IPS-18a (cell line): ENCODE results near the gene RPRD1B.

Source experiments
- H3K27ac ChIP-seq: one replicate; pipeline ENCODE4 v1.5.1; 2013; ENCODE audit warnings: low read length
- H3K27me3 ChIP-seq: one replicate; pipeline ENCODE4 v1.6.1; 2013; ENCODE audit warnings: mild to moderate bottlenecking, low read length; ENCODE audit not compliant: control insufficient read depth, insufficient read depth
- H3K36me3 ChIP-seq: one replicate; pipeline ENCODE4 v1.6.1; 2013; ENCODE audit warnings: low read depth, low read length; ENCODE audit not compliant: control insufficient read depth
- H3K4me1 ChIP-seq: one replicate; pipeline ENCODE4 v1.6.1; 2013; ENCODE audit warnings: low read depth, low read length; ENCODE audit not compliant: control insufficient read depth
- H3K4me3 ChIP-seq: one replicate; pipeline ENCODE4 v1.5.1; 2013; ENCODE audit warnings: low read length
- H3K9ac ChIP-seq: one replicate; pipeline ENCODE4 v1.6.1; 2013; ENCODE audit warnings: mild to moderate bottlenecking, low read length, moderate library complexity
- H3K9me3 ChIP-seq: one replicate; pipeline ENCODE4 v1.6.1; 2013; ENCODE audit warnings: low read depth, low read length; ENCODE audit not compliant: control insufficient read depth

RPRD1B gene

GRCh38 chr20:38049800-38050199, 16.3 kb downstream of the RPRD1B start:
- Histone ChIP-seq H3K4me1 (peaks cover 9% of the 10 kb centered on the region), H3K27me3 (no peaks in the 10 kb centered on the region), H3K4me3 (no peak overlapping the region), H3K27ac (no peak overlapping the region), H3K9ac (no peak overlapping the region), H3K36me3 (peaks cover 18% of the 10 kb centered on the region), H3K9me3 (no peaks in the 10 kb centered on the region)

- H3K9me3 ChIP-seq, result no peaks in the 10 kb centered on the region
- H3K27me3 ChIP-seq, result no peaks in the 10 kb centered on the region
- peaks cover 9% of the 10 kb centered on the region for H3K4me1 ChIP-seq
- no peak overlapping the region for H3K4me3 ChIP-seq
- H3K9ac ChIP-seq, result no peak overlapping the region
- H3K27ac ChIP-seq, result no peak overlapping the region
- peaks cover 18% of the 10 kb centered on the region for H3K36me3 ChIP-seq
Observed at GRCh38 chr20:38050686-38051085, 17.1 kb downstream of the RPRD1B start.

GRCh38 chr20:38052870-38053269, 19.3 kb downstream of the RPRD1B start:
- Histone ChIP-seq H3K4me3 (no peak overlapping the region), H3K9me3 (no peaks in the 10 kb centered on the region), H3K27ac (no peak overlapping the region), H3K27me3 (no peaks in the 10 kb centered on the region), H3K36me3 (peaks cover 22% of the 10 kb centered on the region), H3K4me1 (no peaks in the 10 kb centered on the region), H3K9ac (no peak overlapping the region)

DNA sequence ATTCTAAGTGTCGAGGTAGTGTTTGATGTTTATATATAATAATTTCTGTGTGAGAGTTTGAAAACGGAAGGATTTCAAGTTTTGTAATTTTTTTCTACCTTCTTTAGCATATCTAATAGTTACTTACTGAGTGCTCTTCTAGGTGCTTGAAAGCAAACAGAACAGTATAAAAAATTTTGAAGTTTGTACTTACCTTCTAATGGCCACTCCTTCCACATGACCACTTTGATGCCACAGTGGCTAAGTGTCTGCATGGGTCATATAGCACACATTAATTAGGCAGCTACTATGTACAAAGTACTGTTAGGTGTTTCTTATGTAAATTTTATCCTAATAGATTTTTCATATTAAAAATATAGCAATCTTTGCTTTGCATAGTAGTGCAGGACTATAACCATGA, 21.1 kb downstream of the RPRD1B start:
- H3K9ac ChIP-seq, result no peak overlapping the region
- no peaks in the 10 kb centered on the region for H3K27me3 ChIP-seq
- peaks cover 29% of the 10 kb centered on the region for H3K36me3 ChIP-seq
- no peaks in the 10 kb centered on the region for H3K4me1 ChIP-seq
- no peak overlapping the region for H3K4me3 ChIP-seq
- no peaks in the 10 kb centered on the region for H3K9me3 ChIP-seq
- H3K27ac ChIP-seq, result no peak overlapping the region

- peaks cover 30% of the 10 kb centered on the region for H3K36me3 ChIP-seq
- H3K4me1 ChIP-seq, result no peaks in the 10 kb centered on the region
- H3K9ac ChIP-seq, result no peak overlapping the region
- no peak overlapping the region for H3K27ac ChIP-seq
- no peaks in the 10 kb centered on the region for H3K9me3 ChIP-seq
- H3K4me3 ChIP-seq, result no peak overlapping the region
- no peaks in the 10 kb centered on the region for H3K27me3 ChIP-seq
Observed at GRCh38 chr20:38055294-38055693, 21.7 kb downstream of the RPRD1B start.

DNA sequence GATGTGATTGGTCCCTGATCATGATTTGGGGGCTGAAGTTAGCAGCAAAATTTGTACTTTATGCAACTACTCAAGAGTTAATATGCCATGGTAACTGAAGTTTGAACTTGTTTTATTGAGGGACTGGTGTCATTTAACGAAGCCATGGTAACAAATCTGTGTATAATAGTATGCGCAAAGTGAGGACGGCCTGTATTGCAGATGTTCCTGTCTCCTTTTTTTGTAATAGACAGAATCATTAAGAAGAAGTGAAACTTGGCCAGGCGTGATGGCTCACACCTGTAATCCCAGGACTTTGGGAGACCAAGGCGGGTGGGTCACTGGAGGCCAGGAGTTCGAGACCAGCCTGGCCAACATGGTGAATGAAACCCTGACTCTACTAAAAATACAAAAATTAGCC, 22.3 kb downstream of the RPRD1B start:
- no peaks in the 10 kb centered on the region for H3K9me3 ChIP-seq
- H3K4me3 ChIP-seq, result no peak overlapping the region
- no peak overlapping the region for H3K27ac ChIP-seq
- no peaks in the 10 kb centered on the region for H3K27me3 ChIP-seq
- no peaks in the 10 kb centered on the region for H3K4me1 ChIP-seq
- H3K36me3 ChIP-seq, result peaks cover 32% of the 10 kb centered on the region
- no peak overlapping the region for H3K9ac ChIP-seq

DNA sequence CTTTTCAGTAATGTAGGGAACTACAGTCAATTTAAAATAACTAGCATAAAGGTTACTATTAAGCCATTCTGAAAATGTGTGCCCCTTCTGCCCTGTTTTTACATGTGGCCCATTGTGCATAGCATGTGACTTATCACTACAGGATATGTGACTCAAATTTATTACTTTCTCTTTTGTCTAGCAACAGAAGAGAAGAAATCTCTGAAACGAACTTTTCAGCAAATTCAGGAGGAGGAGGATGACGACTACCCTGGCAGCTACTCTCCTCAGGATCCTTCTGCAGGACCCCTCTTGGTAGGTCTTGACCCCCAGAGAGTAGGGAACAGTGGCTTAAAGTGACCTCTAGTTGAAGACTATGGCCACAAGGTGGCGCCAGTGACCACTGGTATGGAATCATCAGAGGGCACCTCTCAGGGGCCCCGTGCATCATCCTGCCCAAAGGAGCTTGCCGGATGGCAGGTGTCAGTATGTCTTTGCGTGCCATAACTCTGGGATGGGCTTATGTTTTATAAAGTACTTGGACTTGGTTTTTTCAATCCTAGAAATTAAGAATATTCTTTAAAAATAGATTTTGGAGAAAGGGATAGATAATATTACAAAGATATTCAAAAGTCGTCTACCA, 23.9 kb downstream of the RPRD1B start:
- Histone ChIP-seq H3K36me3 (peaks cover 47% of the 10 kb centered on the region), H3K9ac (no peak overlapping the region), H3K27me3 (no peaks in the 10 kb centered on the region), H3K4me3 (no peak overlapping the region), H3K27ac (no peak overlapping the region), H3K4me1 (no peaks in the 10 kb centered on the region), H3K9me3 (no peaks in the 10 kb centered on the region)

DNA sequence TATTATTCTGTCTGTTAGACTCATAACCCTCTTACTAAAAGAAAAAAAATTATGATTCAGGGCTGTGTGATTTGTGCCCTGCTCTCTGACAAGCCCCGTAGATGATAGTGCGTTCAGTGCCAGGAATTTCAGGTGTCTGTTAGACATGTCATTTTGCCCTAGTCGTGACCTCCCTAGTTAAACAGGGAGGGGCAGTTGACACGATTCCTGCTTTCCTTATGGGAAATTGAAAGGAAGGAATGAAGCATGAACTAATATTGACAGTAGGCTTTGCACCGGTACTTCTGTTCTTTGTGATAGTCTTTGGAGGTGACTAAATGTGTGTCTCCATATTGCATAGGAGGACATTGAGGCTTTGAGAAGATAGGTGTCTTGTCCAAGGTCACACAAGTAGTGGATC, 26.3 kb downstream of the RPRD1B start:
- Histone ChIP-seq H3K27ac (no peak overlapping the region), H3K4me1 (no peaks in the 10 kb centered on the region), H3K9ac (no peak overlapping the region), H3K9me3 (no peaks in the 10 kb centered on the region), H3K4me3 (no peak overlapping the region), H3K36me3 (peaks cover 62% of the 10 kb centered on the region), H3K27me3 (no peaks in the 10 kb centered on the region)

DNA sequence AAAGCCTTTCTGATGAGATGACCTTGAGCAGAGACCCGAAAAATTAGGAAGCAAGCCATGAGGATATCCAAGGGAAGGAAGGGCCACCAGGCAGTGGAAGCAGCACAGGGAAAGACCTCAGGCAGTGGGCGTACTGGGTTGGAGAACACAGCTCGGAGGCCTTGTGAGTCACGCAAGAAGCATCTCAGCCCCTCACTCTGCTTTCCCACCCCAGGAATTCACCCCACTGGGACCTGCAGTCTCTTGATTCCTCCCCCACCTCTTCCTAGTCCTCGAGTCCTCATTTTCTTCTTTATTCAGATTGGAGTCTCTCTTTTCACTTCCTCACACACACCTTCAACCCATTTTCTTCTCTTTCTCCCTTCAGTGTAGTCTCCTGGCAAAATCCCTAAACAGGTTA, 27.0 kb downstream of the RPRD1B start:
- H3K9ac ChIP-seq, result no peak overlapping the region
- no peaks in the 10 kb centered on the region for H3K9me3 ChIP-seq
- H3K4me1 ChIP-seq, result no peaks in the 10 kb centered on the region
- peaks cover 69% of the 10 kb centered on the region for H3K36me3 ChIP-seq
- no peak overlapping the region for H3K4me3 ChIP-seq
- H3K27ac ChIP-seq, result no peak overlapping the region
- no peaks in the 10 kb centered on the region for H3K27me3 ChIP-seq

- Histone ChIP-seq H3K27ac (no peak overlapping the region), H3K27me3 (no peaks in the 10 kb centered on the region), H3K4me1 (no peaks in the 10 kb centered on the region), H3K4me3 (no peak overlapping the region), H3K36me3 (peaks cover 75% of the 10 kb centered on the region), H3K9ac (no peak overlapping the region), H3K9me3 (no peaks in the 10 kb centered on the region)
Observed at GRCh38 chr20:38061109-38061508, 27.6 kb downstream of the RPRD1B start.

GRCh38 chr20:38062890-38063289, 29.3 kb downstream of the RPRD1B start:
- Histone ChIP-seq H3K27ac (no peak overlapping the region), H3K27me3 (no peaks in the 10 kb centered on the region), H3K4me3 (no peak overlapping the region), H3K4me1 (no peaks in the 10 kb centered on the region), H3K9me3 (no peaks in the 10 kb centered on the region), H3K36me3 (peaks cover 87% of the 10 kb centered on the region), H3K9ac (no peak overlapping the region)

DNA sequence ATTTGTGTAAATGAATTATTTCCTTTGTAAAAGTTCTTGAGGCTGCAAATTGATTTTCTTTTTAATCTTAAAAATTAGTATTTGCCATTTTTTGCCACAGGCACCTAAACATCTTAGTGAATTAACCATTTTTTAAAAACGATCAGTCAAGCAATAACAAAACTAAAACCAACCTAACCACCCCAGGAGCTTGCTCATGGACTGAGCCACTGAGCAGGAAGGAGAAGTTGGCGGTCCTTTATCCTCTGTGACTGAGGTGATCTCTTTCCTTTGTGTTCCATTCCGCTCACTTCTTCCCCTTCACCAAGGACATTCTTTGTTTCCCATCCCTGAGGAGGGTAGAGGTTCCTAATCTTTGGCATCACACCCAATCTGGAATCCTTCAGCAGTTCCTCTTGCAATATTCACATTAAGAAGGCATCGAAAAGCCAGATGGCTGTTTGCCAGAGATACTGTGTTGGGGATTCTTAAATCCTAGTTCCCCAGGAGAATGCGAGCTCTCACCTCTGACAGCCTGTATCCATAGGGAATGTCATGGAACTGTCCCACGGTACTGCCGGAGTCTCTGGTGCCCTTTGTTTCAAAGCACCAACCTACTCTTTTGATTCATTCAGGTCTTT, 30.5 kb downstream of the RPRD1B start:
- no peak overlapping the region for H3K27ac ChIP-seq
- H3K36me3 ChIP-seq, result peaks cover 85% of the 10 kb centered on the region
- H3K27me3 ChIP-seq, result no peaks in the 10 kb centered on the region
- H3K9ac ChIP-seq, result no peak overlapping the region
- no peaks in the 10 kb centered on the region for H3K4me1 ChIP-seq
- no peak overlapping the region for H3K4me3 ChIP-seq
- H3K9me3 ChIP-seq, result no peaks in the 10 kb centered on the region
